ENCODE results near the gene CCDC93.

- TF ChIP-seq EZH2 (IDR thresholded peaks at IDR 0.05; ENCODE audit: borderline replicate concordance, low read depth, low read length, poor library complexity, severe bottlenecking) = no peak
- TF ChIP-seq CTCF (conservative IDR thresholded peaks at IDR 0.05; ENCODE audit: low read depth, low read length) = no peak
Measured at GRCh38 chr2:117943013-117943672, 70.7 kb downstream of the CCDC93 start.

All from A673 (cell line).